Epithelial cell of esophagus (primary cell): ENCODE measurements around the gene ACACB.

Experiments
- DNase-seq: peaks from one replicate; pipeline ENCODE4 v3.0.0; 2010; ENCODE audit warnings: low read depth
- H3K4me3 ChIP-seq: 2 replicates; pipeline ENCODE4 v1.5.1; 2011; ENCODE audit warnings: mild to moderate bottlenecking, low read length, control low read depth
- CTCF ChIP-seq: IDR thresholded peaks from 2 replicates; pipeline ENCODE4 v1.5.1; 2011; ENCODE audit warnings: low read depth, mild to moderate bottlenecking, low read length, control low read depth, inconsistent platforms; ENCODE audit not compliant: insufficient read depth; ENCODE audit errors: missing control alignments

The ACACB gene

DNA sequence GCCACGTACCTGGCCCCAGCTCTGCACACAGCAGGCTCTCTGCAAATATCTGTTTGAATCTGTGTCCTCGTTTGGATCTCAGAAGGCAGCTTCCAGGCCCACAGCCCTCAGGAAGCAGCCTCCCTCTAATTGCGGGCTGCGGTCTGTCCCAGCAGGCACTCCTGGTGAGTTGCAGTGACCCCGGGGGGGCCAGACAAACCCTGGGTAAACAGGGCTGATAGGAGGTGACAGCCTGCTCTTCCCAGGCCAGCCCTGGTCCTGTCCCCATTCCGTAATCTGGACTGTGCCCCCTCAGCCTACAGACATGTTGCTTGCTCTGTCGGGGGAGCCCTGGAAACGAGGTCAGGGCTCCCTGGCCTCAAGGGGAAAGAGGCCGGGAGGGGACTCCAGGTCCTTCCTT lies 190.7 kb downstream of the ACACB start:
- DNase-seq, result no peak
- TF ChIP-seq CTCF, result no peak
- no peak overlapping the region for H3K4me3 ChIP-seq

DNA sequence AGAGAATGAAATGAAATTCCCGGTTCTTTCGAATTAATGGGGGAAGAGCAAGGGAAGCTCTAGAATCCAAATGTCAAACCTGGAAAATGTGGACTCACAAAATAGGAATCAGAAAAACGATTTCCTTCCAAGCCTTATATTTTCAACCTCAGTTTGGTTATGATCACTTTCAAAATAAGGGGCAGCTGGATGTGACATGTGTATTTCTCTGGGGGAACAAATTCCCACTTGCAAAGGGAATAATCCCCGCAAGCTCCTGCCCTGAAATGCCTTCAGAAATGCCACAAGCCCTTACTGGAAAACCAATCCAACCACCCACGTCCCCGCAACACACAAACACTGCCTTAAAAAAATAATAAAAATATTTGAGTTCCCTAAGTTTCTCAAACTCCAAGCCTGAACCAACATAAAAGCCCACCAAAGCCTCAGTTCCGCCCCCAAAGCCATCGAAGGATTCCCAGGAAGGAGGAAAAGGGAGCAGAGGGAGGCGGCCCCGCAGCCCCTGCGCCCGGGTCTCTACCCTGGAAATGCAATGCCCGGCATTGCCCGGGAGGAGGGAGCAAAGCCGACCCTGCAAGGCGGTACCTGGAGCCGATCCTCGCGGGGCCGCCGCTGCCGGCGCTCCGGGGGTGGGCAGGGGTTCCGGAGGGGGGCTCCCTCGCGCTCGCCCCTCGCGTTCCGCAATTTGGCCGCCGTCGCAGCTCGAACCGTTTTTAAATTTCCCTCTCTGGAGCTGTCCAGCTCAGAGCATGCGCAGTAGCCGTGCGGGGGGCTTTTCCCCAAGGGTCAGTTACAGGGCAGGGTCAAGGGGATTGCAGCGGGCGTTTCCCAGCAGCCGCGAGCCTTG lies 192.4 kb downstream of the ACACB start, which contains the start of gene FOXN4:
TSS of gene FOXN4 (minus strand) at position 751 of the 847 bp plus-strand sequence. CDS start 963 bp downstream, outside the sequence.
- no peak for DNase-seq
- H3K4me3 ChIP-seq, result peak within 1 kb of the TSS; percentile 27
- TF ChIP-seq CTCF, result no peak

GRCh38 chr12:109309381-109310246 lies 193.2 kb downstream of the ACACB start:
- no peak for DNase-seq
- no peak for TF ChIP-seq CTCF
- H3K4me3 ChIP-seq, result peak overlapping the region; percentile 27

GRCh38 chr12:109310247-109311125 lies 194.1 kb downstream of the ACACB start:
- TF ChIP-seq CTCF, result no peak
- no peak for DNase-seq
- H3K4me3 ChIP-seq, result peak overlapping the region; percentile 27
